Stimulated activated CD4-positive, alpha-beta T cell treated with anti-CD3 and anti-CD28 coated beads, Interleukin-1b, Interleukin-23, amount 100 ng/mL, for 4 hours (primary cell): ENCODE measurements around the gene KLRC1.
"Not testable (repeated sequence)": the region's sequence is repeated elsewhere in the genome, so short reads cannot be mapped to it uniquely, and the experiment has no call there.

Experiments used
- DNase-seq, 2 donors: peaks; one replicate each; pipeline ENCODE4 v3.0.0-alpha.2; 2020; ENCODE audit warnings: low read depth in 2 of 2

The KLRC1 gene

GRCh38 chr12:10422159-10422558 is 31.0 kb downstream of the KLRC1 start:
- DNase-seq: not testable (repeated sequence)

GRCh38 chr12:10420334-10420733 is 32.8 kb downstream of the KLRC1 start, which contains the start of gene KLRC3:
TSS of gene KLRC3 (minus strand) at chr12:10420595. CDS start at chr12:10420550, 45 bp downstream.
- DNase-seq: not testable (repeated sequence)

- DNase-seq: no peak
These were observed 43.8 kb downstream of the KLRC1 start, which contains the start of gene KLRC4 for GRCh38 chr12:10409392-10409791. TSS of gene KLRC4 (minus strand) at chr12:10409757. CDS start at chr12:10409575, 182 bp downstream.

- no peak for DNase-seq
These were observed 44.3 kb downstream of the KLRC1 start for GRCh38 chr12:10408842-10409241.

- DNase-seq: no peak
These were observed 46.5 kb downstream of the KLRC1 start for GRCh38 chr12:10406725-10407124.

GRCh38 chr12:10405294-10405693 is 47.9 kb downstream of the KLRC1 start:
- DNase-seq: no peak

GRCh38 chr12:10404798-10405197 is 48.4 kb downstream of the KLRC1 start:
- DNase-seq: no peak

GRCh38 chr12:10400829-10401228 is 52.3 kb downstream of the KLRC1 start:
- no peak for DNase-seq

GRCh38 chr12:10398168-10398567 is 55.0 kb downstream of the KLRC1 start:
- no peak for DNase-seq

GRCh38 chr12:10397296-10397695 is 55.9 kb downstream of the KLRC1 start:
- no peak for DNase-seq

- not testable (repeated sequence) for DNase-seq
These were observed 57.0 kb downstream of the KLRC1 start for GRCh38 chr12:10396176-10396575.
